Osteoblast (primary cell): ENCODE results near the gene PRR5. TPM values are rescaled to one million over a fixed set of nuclear protein-coding genes. Genes with fewer than 3 reads are reported as not detected.
A peak's percentile ranks its signal among the peaks of the same experiment; 100 is the strongest.

ENCODE experiments used
- DNase-seq: peaks from one replicate; pipeline ENCODE4 v3.0.0; 2011; ENCODE audit warnings: low spot score, mixed read lengths; ENCODE audit not compliant: insufficient read length; ENCODE audit errors: missing footprints
- H2AFZ ChIP-seq: 2 replicates; pipeline ENCODE4 v1.6.0; 2011; ENCODE audit warnings: mild to moderate bottlenecking, low read length
- H3K27ac ChIP-seq: 2 replicates; pipeline ENCODE4 v1.5.1; 2011; ENCODE audit warnings: mild to moderate bottlenecking, low read depth, low read length, moderate library complexity
- H3K27me3 ChIP-seq: 2 replicates; pipeline ENCODE4 v1.6.0; 2012; ENCODE audit warnings: mild to moderate bottlenecking, control low read depth, inconsistent platforms, low read length, moderate library complexity; ENCODE audit not compliant: insufficient read depth
- H3K36me3 ChIP-seq: 2 replicates; pipeline ENCODE4 v1.5.1; 2011; ENCODE audit warnings: mild to moderate bottlenecking, low read length, control low read depth, moderate library complexity; ENCODE audit not compliant: insufficient read depth
- H3K4me1 ChIP-seq: 2 replicates; pipeline ENCODE4 v1.5.1; 2011; ENCODE audit warnings: mild to moderate bottlenecking, low read length, control low read depth, moderate library complexity; ENCODE audit not compliant: insufficient read depth
- H3K4me2 ChIP-seq: 2 replicates; pipeline ENCODE4 v1.6.0; 2011; ENCODE audit warnings: mild to moderate bottlenecking, low read length; ENCODE audit not compliant: insufficient read depth
- H3K4me3 ChIP-seq: fragments of 200-600 bp; sonication (generic); 3 replicates; pipeline ENCODE4 v1.5.1; 2012; ENCODE audit warnings: mild to moderate bottlenecking, low read length, inconsistent platforms; ENCODE audit not compliant: insufficient read depth
- H3K79me2 ChIP-seq: 2 replicates; pipeline ENCODE4 v1.6.0; 2012; ENCODE audit warnings: mild to moderate bottlenecking, low read length, control low read depth, inconsistent platforms; ENCODE audit not compliant: insufficient read depth
- H3K9me3 ChIP-seq: 2 replicates; pipeline ENCODE4 v1.5.1; 2011; ENCODE audit warnings: low read depth, low read length, control low read depth
- H4K20me1 ChIP-seq: 2 replicates; pipeline ENCODE4 v1.6.0; 2012; ENCODE audit warnings: mild to moderate bottlenecking, low read length, control low read depth; ENCODE audit not compliant: insufficient read depth
- CTCF ChIP-seq: IDR thresholded peaks from 2 replicates; pipeline ENCODE4 v1.5.1; 2011; ENCODE audit warnings: mild to moderate bottlenecking, low read depth, low read length, moderate library complexity; ENCODE audit errors: extremely low read depth
- total RNA-seq: library from RNA; depleted of rRNA; stranded (reverse); fragments of >200 nt; gene quantifications from 2 replicates; pipeline ENCODE4 v1.2.3, GENCODE V29; 2012

PRR5 gene
- total RNA-seq, 1 donor: 14.8 TPM

DNA sequence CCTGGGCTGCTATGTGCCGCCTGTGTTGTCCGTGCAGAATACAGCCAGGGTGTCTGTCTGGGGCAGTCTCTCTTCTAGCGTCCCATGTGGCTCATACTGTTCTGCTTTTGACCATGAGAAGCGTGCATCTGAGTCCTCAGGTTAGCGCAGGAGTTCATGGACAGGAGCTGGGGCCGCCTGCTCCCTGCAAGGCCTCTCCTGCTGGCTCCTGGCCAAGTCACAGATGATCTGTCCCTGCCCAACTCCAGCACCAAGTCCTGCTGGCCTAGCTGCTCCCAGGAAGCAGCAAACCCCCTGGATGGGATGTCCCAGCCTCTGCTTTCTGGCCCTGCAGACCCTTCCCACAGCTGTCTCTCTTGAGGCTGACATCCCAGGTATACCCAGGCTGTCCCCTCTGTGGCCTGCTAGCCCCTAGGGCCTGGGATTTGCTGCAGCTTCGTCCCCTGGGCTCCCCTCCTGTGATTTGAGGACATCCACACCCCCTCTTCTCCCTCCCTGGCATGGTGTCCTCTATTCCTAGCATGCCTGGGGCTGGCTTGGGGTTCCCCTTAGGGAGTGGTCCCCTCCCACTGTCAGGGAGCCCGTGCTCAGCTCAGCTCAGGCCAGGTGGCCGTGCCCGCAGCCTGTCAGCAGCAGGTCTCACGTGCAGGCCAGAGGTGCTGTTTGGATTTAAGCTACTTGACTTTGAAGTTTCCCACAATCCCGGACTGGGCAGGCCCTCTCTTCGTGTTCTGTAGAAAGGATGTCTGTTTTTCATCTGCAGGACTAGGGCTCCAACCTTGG, 17.8 kb downstream of the PRR5 start:
- Histone ChIP-seq H3K4me1 (no peaks in the 10 kb centered on the region), H2AFZ (no peak overlapping the region), H3K4me3 (no peak overlapping the region), H3K79me2 (no peaks in the 10 kb centered on the region), H3K4me2 (no peak overlapping the region), H3K36me3 (no peaks in the 10 kb centered on the region), H3K27me3 (no peaks in the 10 kb centered on the region), H3K27ac (no peak overlapping the region), H3K9me3 (no peaks in the 10 kb centered on the region), H4K20me1 (peaks cover 5% of the 10 kb centered on the region)
- no peak for TF ChIP-seq CTCF
- peak; percentile 18 for DNase-seq

- no peak overlapping the region for H3K27ac ChIP-seq
- H4K20me1 ChIP-seq: peaks cover 5% of the 10 kb centered on the region
- H3K36me3 ChIP-seq: no peaks in the 10 kb centered on the region
- H3K4me2 ChIP-seq: no peak overlapping the region
- no peak overlapping the region for H2AFZ ChIP-seq
- H3K4me3 ChIP-seq: no peak overlapping the region
- no peaks in the 10 kb centered on the region for H3K9me3 ChIP-seq
- H3K27me3 ChIP-seq: no peaks in the 10 kb centered on the region
- TF ChIP-seq CTCF: no peak
- peak; percentile 10 for DNase-seq
- H3K79me2 ChIP-seq: no peaks in the 10 kb centered on the region
- H3K4me1 ChIP-seq: no peaks in the 10 kb centered on the region
These were observed 19.2 kb downstream of the PRR5 start for GRCh38 chr22:44721213-44721612.

DNA sequence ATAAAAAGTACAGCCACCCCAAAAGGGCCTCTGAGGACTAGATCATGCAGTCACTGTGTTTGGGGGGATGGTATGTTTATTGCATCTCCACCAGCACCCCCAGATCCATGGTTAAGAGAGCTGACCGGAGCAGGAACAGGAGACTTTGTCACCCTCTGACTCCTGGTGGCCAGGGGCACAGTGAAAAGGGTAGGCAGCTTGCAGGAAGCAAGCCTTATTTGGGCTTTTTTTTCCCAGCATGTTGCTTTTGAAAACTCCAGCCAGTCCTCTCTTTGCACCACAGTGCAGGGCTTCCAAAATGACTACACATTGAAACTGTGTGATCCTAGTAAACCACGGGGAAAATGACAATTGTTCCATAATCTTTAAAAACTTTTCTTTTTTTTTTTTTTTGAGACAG, 20.6 kb downstream of the PRR5 start:
- H3K27ac ChIP-seq: no peak overlapping the region
- H3K9me3 ChIP-seq: no peaks in the 10 kb centered on the region
- DNase-seq: no peak
- H2AFZ ChIP-seq: no peak overlapping the region
- H4K20me1 ChIP-seq: peaks cover 5% of the 10 kb centered on the region
- no peak for TF ChIP-seq CTCF
- no peak overlapping the region for H3K4me3 ChIP-seq
- H3K4me1 ChIP-seq: no peaks in the 10 kb centered on the region
- no peaks in the 10 kb centered on the region for H3K36me3 ChIP-seq
- no peak overlapping the region for H3K4me2 ChIP-seq
- no peaks in the 10 kb centered on the region for H3K79me2 ChIP-seq
- H3K27me3 ChIP-seq: no peaks in the 10 kb centered on the region

DNA sequence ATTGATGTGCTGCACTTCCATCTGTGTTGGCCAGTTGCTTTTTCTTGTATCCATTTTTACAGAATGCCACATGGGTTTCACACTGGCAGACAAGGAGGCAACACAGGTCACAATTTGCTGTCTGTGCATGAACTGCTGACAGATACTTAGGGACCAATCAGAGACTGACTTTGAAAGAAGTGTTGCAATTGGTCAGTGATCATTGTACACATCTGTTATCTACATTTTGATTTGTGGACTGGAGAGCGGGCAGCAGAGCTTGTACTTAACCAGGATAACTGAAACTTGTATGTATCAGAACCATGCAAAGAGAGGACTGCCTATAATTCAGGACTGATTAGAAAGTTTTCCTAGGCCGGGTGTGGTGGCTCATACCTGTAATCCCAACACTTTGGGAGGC, 21.8 kb downstream of the PRR5 start:
- no peaks in the 10 kb centered on the region for H3K79me2 ChIP-seq
- no peaks in the 10 kb centered on the region for H3K27me3 ChIP-seq
- H3K9me3 ChIP-seq: no peaks in the 10 kb centered on the region
- DNase-seq: peak; percentile 87
- no peaks in the 10 kb centered on the region for H3K4me1 ChIP-seq
- TF ChIP-seq CTCF: no peak
- H4K20me1 ChIP-seq: peaks cover 8% of the 10 kb centered on the region
- H2AFZ ChIP-seq: no peak overlapping the region
- no peak overlapping the region for H3K4me2 ChIP-seq
- H3K36me3 ChIP-seq: no peaks in the 10 kb centered on the region
- H3K27ac ChIP-seq: no peak overlapping the region
- no peak overlapping the region for H3K4me3 ChIP-seq
